ENCODE measurements around the gene PPP4R4. TPM values are rescaled to one million over a fixed set of nuclear protein-coding genes. Genes with fewer than 3 reads are reported as not detected.

PPP4R4 gene
- total and polyA plus RNA-seq, 2 of the 4 experiments (the other 2 are of a cell fraction): 0.17 to 0.36 TPM

- no peak for DNase-seq
- H3K9me3 ChIP-seq (ENCODE audit: control insufficient read depth, insufficient read depth, low read length): no peaks in the 10 kb centered on the region
- TF ChIP-seq USF2 (IDR thresholded peaks at IDR 0.05; ENCODE audit: low read depth, low read length) (no peak), MXI1 (IDR thresholded peaks at IDR 0.05; ENCODE audit: borderline replicate concordance, low read depth, low read length) (no peak), CHD1 (IDR thresholded peaks at IDR 0.05; ENCODE audit: low read depth, low read length) (no peak), SMC3 (IDR thresholded peaks at IDR 0.05; ENCODE audit: low read depth, low read length) (no peak), POLR2A (IDR thresholded peaks at IDR 0.05; ENCODE audit: low read depth, low read length) (no peak), RAD21 (IDR thresholded peaks at IDR 0.05; ENCODE audit: low read length) (no peak), ELK1 (IDR thresholded peaks at IDR 0.05; ENCODE audit: borderline replicate concordance, low read depth, low read length) (no peak), RCOR1 (IDR thresholded peaks at IDR 0.05; ENCODE audit: insufficient replicate concordance, low read length) (no peak), FOS (IDR thresholded peaks at IDR 0.05; ENCODE audit: low read depth, low read length) (no peak), MAZ (IDR thresholded peaks at IDR 0.05; ENCODE audit: borderline replicate concordance, low read depth, low read length) (no peak), NFE2L2 (IDR thresholded peaks at IDR 0.05; ENCODE audit: low read depth, low read length) (no peak), MAFK (IDR thresholded peaks at IDR 0.05; ENCODE audit: low read depth, low read length) (no peak), RFX5 (IDR thresholded peaks at IDR 0.05; ENCODE audit: low read depth, low read length) (no peak), CTCF (conservative IDR thresholded peaks at IDR 0.05; ENCODE audit: low read depth, low read length) (no peak), CEBPB (IDR thresholded peaks at IDR 0.05; ENCODE audit: low read depth, low read length) (no peak), BHLHE40 (IDR thresholded peaks at IDR 0.05; ENCODE audit: low read depth, low read length) (no peak)
- ATAC-seq (ENCODE audit: low read depth): no peak
- H4K20me1 ChIP-seq (ENCODE audit: insufficient read depth, low read length): no peaks in the 10 kb centered on the region
- no peak overlapping the region for H2BK5ac ChIP-seq (ENCODE audit: low read depth, low read length, poor library complexity, severe bottlenecking)
- H2BK120ac ChIP-seq (ENCODE audit: low read depth, low read length): no peak overlapping the region
- no peak overlapping the region for H2AFZ ChIP-seq (replicated peaks; ENCODE audit: low read length, poor library complexity)
- H3K4me2 ChIP-seq (ENCODE audit: low read depth, low read length): no peak overlapping the region
- no peak overlapping the region for H4K91ac ChIP-seq (ENCODE audit: insufficient read depth, low read depth, low read length)
- no peaks in the 10 kb centered on the region for H3K4me1 ChIP-seq (ENCODE audit: control insufficient read depth, insufficient read depth, low read length)
- dilution Hi-C loops (cut with HindIII; ENCODE audit: low sequenced_read_pairs, unreplicated experiment) (no loop called here), intact Hi-C loops (cut with micrococcal nuclease) (no loop called here), in situ Hi-C loops (cut with MboI; ENCODE audit: low sequenced_read_pairs) (no loop called here)
- WGBS, 2 experiments (ENCODE audit: extremely low coverage in 2 of 2, insufficient read length in 1 of 2): no CpG with 5 or more reads among the region's 2 CpGs
- no peak overlapping the region for H2BK20ac ChIP-seq (ENCODE audit: low read depth, low read length)
- H4K5ac ChIP-seq (ENCODE audit: low read depth, low read length): no peak overlapping the region
- H3K9me1 ChIP-seq (ENCODE audit: insufficient read depth, low read length): no peaks in the 10 kb centered on the region
- no TSS peak for BruUV-seq (replicated peaks)
- H3K27ac ChIP-seq (ENCODE audit: insufficient read depth, low read length): no peak overlapping the region
- ChIA-PET POLR2A (ENCODE audit: unreplicated experiment) (no interaction called here), CTCF (no interaction called here)
- no peak overlapping the region for H4K8ac ChIP-seq (ENCODE audit: low read depth in 2 of 2, low read length in 2 of 2)
- H3K4me3 ChIP-seq (ENCODE audit: insufficient read depth, low read depth, low read length): no peak overlapping the region
- no peak overlapping the region for H2AK9ac ChIP-seq (replicated peaks; ENCODE audit: low read depth, low read length, poor library complexity)
- no peaks in the 10 kb centered on the region for H3K27me3 ChIP-seq (ENCODE audit: control insufficient read depth, insufficient read depth, low read length)
- H3K36me3 ChIP-seq (ENCODE audit: control insufficient read depth, insufficient read depth, low read length): no peaks in the 10 kb centered on the region
- no peak overlapping the region for H3K18ac ChIP-seq (ENCODE audit: low read depth, low read length)
- H3K4ac ChIP-seq (ENCODE audit: low read depth, low read length): no peak overlapping the region
- H2BK15ac ChIP-seq (ENCODE audit: low read depth, low read length): no peak overlapping the region
- no peak overlapping the region for H3K9ac ChIP-seq (ENCODE audit: low read depth, low read length)
- H2AK5ac ChIP-seq (ENCODE audit: low read depth, low read length): no peak overlapping the region
- no peak overlapping the region for H3K56ac ChIP-seq (ENCODE audit: extremely low read depth, insufficient read depth, low read length)
- no peaks in the 10 kb centered on the region for H3K79me1 ChIP-seq (ENCODE audit: low read depth in 1 of 2, low read length in 2 of 2)
- no peak overlapping the region for H3K23ac ChIP-seq (ENCODE audit: low read depth, low read length)
- H3K14ac ChIP-seq (replicated peaks; ENCODE audit: low read depth, low read length): no peak overlapping the region
Observed at GRCh38 chr14:94239406-94239805, 65.3 kb downstream of the PPP4R4 start.

All from IMR-90 (cell line).